Measurements from ENCODE around the gene PIGM.
"Not testable (repeated sequence)": the region's sequence is repeated elsewhere in the genome, so short reads cannot be mapped to it uniquely, and the experiment has no call there.

PIGM gene

DNA sequence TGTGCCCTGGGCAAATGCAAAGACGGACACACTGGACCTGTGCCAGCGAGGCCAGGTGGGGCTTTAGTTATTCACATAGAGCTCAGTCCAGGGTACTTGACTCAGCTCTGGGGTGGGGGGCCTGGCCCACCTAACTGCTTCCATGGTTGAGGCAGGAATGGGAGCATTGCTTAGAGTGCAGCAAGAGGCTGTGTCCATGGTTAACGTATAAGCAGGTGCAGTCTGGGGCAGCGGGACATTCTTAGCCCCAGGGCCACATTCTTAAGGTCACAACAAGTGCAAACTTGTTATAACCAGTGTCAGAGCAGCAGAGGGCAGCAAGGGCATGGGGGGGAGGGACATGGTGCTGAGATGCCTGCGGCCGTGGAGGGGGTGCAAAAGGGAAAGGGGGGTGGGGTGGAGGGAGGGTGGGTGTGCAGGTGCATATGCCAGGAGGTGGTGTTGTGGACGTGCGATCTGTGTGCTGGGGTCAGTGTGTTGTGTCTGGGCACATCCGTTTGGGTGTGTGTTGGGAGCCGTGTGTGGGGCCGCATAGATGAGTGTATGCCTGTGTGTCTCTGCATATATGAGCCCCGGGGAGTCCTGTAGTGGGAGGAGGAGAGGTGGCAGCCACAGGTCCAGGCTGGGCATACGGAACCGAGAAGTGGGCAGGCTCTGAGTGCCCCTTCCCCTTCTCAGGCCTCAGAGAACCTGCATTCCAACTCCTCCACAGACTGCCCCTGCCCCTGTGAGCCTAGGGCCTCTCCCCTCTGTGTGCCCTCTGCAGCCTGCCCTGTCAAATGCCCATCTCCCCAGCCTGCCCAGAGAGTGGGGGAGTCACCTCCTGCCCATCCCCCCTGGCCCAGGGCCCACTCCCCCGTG, 29.8 kb upstream of the PIGM start:
- DNase-seq (ENCODE audit: low read depth, low spot score), result no peak

- DNase-seq (ENCODE audit: low read depth, low spot score), result no peak
Observed at GRCh38 chr1:160058087-160058486, 26.3 kb upstream of the PIGM start.

GRCh38 chr1:160056648-160057169, 24.9 kb upstream of the PIGM start:
- DNase-seq (ENCODE audit: low read depth, low spot score), result no peak

DNA sequence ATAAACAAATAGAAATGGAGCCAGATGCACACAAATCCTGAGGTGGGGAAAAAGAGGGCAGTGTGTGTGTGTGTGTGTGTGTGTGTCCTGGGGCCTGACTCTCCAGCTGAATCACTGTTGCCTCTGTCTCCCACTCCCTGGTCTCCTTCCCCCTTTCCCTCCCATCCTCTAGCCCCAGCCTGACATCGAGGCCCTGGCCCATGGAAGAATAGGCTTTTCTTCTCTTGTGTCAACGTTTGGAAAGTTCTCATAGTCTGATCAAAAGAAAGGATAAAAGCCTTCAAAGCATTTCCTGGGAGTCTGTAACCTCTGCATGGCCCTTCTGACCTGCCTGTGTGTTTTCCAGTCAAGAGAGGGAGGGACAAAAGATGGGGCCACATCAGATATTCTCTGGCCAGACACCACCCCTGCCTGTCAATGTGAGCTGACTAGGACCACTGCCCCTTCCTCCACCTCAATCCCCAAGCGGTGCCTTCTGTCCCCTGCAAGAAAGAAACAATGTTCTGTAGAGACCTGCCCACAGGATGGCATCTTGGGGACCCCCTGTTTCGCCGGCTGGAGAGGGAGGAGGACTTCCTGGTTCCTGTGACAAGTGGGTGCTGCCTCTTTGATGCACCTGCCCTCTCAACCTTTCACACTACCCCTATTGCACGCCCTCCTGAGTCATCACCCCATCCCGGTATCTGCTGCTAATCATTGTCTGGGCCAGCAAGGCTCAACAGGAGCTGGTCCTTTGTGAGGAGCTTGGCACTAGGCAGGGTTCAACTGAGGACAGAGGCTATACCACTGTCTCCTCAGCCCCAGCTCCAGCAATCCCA, 22.0 kb upstream of the PIGM start:
- no peak for DNase-seq (ENCODE audit: low read depth, low spot score)

GRCh38 chr1:160052936-160053335, 21.1 kb upstream of the PIGM start:
- no peak for DNase-seq (ENCODE audit: low read depth, low spot score)

GRCh38 chr1:160050619-160051018, 18.8 kb upstream of the PIGM start:
- no peak for DNase-seq (ENCODE audit: low read depth, low spot score)

- not testable (repeated sequence) for DNase-seq (ENCODE audit: low read depth, low spot score)
Observed at GRCh38 chr1:160050182-160050581, 18.4 kb upstream of the PIGM start.

DNA sequence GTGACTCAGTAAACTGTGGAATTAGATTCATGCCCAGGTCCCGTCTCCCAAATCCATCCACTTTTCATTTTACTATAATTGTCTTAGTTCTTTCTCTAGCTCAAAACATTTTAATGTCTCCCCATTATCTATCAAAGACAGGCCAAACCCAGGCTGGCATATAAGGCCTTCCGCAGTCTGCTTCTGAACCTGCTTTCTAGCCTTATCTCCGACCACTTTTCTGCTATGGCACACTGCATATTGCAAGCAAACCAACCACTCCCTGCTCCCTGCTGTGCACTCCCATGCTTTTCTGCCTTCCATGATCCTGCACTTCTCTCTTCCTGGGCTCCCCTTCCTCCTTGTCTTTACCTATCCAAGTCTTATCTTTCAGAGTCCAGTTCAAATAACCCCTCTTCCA, 17.3 kb upstream of the PIGM start:
- DNase-seq (ENCODE audit: low read depth, low spot score), result no peak

- DNase-seq (ENCODE audit: low read depth, low spot score), result no peak
Observed at GRCh38 chr1:160048335-160048734, 16.5 kb upstream of the PIGM start.

- no peak for DNase-seq (ENCODE audit: low read depth, low spot score)
Observed at GRCh38 chr1:160047111-160047991, 15.6 kb upstream of the PIGM start.

- DNase-seq (ENCODE audit: low read depth, low spot score), result no peak
Observed at GRCh38 chr1:160046494-160047110, 14.8 kb upstream of the PIGM start.

GRCh38 chr1:160045653-160046052, 13.9 kb upstream of the PIGM start:
- DNase-seq (ENCODE audit: low read depth, low spot score), result no peak

DNA sequence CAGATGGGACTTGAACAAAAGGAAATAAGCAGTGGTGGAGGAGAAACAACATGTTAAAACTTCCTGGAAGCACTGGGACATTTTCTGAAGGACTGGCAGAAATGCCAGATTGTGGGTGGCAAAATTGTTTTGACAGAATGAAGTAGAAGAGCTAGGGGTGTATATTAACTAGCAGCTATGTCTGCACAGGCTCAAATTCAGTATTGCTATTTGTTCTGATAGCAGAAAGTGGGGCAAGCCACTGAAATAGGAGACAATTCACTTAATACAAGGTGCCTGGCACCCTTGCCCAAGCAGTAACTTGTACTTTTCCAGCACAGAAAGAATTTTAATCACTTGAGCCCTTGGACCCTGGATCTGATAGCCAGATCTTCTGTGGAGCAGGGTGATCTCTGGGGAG, 11.8 kb upstream of the PIGM start:
- no peak for DNase-seq (ENCODE audit: low read depth, low spot score)

DNA sequence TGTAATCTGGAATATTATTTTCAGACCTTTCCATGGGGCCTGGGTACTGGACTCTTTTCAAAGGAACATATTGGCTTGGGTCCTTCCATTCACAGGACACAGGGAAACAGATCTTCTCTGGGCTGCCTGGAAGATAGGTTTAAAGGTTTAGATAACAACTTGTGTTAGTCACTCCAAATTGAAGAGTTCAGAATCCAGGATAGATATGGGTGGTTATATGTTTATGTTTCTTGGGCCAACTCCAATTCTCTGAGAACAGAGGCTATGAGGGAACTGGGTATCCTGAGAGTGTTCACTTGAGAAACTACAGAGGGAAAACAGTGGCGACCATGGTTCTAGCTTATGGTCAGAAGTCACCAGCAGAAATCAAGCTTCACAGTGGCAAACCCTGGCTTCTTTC, 8.7 kb upstream of the PIGM start:
- no peak for DNase-seq (ENCODE audit: low read depth, low spot score)

DNA sequence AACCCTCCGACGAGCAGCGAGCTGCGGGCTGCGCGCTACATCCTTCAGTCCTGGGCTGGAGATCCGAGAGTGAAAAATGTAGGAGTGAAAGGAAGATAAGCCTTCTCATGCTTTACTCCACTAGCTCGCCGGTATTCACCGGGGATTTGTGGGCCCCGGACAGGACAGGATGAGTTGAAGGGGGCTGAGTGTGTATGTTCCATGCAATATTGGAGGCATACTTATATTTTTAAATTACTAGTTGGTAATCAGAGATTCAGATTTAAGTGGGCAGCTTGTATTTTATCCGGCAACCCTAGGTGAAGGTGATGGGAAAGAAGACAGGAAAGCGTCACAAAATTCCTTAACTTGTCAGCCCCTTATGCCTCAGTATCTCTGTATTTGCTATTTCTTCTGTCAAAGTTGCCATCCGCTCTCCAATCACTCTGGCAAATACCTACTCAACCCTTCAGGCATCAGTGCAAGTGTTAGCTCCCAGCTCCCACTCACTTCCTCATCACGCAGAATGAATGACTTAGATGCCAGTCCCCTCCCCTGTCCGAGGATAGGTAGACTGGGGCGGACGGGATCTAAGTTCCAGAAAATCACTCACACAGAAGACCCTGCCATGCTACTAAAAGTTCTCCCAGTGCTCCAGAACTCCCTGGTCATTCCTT, 503 bp upstream of the PIGM start:
- DNase-seq (ENCODE audit: low read depth, low spot score), result no peak

GRCh38 chr1:160030657-160031364, 979 bp downstream of the PIGM start:
- no peak for DNase-seq (ENCODE audit: low read depth, low spot score)

DNA sequence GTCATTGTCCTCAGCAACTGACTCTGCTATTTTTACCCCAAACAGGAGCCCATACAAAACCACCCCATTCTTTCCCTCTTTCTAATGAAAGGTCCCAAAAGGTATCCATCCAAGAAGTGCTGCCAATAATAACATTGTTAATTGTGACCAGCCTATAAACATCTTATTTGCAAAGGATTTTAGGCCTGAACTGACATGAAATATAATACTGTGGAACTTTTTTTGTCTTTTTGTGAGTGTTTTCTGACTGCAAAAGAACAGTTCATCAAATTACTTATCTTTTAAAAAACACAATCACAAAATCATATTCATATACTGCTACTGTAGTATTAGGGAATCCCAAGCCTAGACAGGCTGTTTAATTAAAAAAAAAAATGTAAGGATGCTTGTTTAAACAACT, 3.4 kb downstream of the PIGM start:
- no peak for DNase-seq (ENCODE audit: low read depth, low spot score)

GRCh38 chr1:160025314-160025713, 6.5 kb downstream of the PIGM start:
- no peak for DNase-seq (ENCODE audit: low read depth, low spot score)

GRCh38 chr1:160024195-160024905, 7.4 kb downstream of the PIGM start:
- DNase-seq (ENCODE audit: low read depth, low spot score), result no peak

Measured in activated CD4-positive, CD25-positive, alpha-beta regulatory T cell treated with anti-CD3 and anti-CD28 coated beads, Interleukin-2, amount 50 U/mL, for 16 hours (primary cell).